HepG2 (cell line): ENCODE results near the gene CA11. TPM values are rescaled to one million over a fixed set of nuclear protein-coding genes. Genes with fewer than 3 reads are reported as not detected.
A peak's percentile ranks its signal among the peaks of the same experiment; 100 is the strongest.

Source experiments
- ATAC-seq: fragments of 200-7000 bp; cut with Tn5 transposase; 3 replicates; pipeline ENCODE4 v1.9.1; 2020; ENCODE audit warnings: mild to moderate bottlenecking, moderate library complexity
- BruUV-seq: library from RNA; stranded (reverse); fragments of 400-500 nt; replicated peaks from 2 replicates; lab custom pipeline; 2021; lab: Mats Ljungman, UMichigan
- CTCF ChIA-PET: fragments of 300-600 bp; formaldehyde crosslinking; extraction: SDS; loops from one replicate; lab custom pipeline; 2021; ENCODE audit warnings: low total read pairs, inconsistent platforms, low intra/inter-chr PET ratio; lab: Yijun Ruan, JAX
- POLR2A ChIA-PET: fragments of 350-600 bp; sonication (Branson Sonifier 250); formaldehyde crosslinking; loops from one replicate; lab custom pipeline; 2020; ENCODE audit warnings: antibody characterized with exemption, inconsistent platforms; lab: Yijun Ruan, JAX
- DNase-seq: peaks from one replicate; pipeline ENCODE4 v3.0.0-alpha.2; 2015; ENCODE audit warnings: low spot score
- FAIRE-seq: peaks from 3 replicates; lab custom pipeline; 2011; peaks lifted over from hg19 to GRCh38; lab: Jason Lieb, UNC
- H2AFZ ChIP-seq: one replicate; pipeline ENCODE4 v1.6.1; 2011; ENCODE audit warnings: low read length, inconsistent platforms
- H3K27ac ChIP-seq: fragments of 300-600 bp; 3 replicates; pipeline ENCODE4 v1.8.0; 2011; ENCODE audit warnings: mixed run types, mild to moderate bottlenecking, mixed read lengths, low read length, inconsistent platforms; ENCODE audit not compliant: insufficient read depth; ENCODE audit errors: extremely low read length
- H3K27me3 ChIP-seq, 2 experiments: fragments of 200-600 bp in 1 of 2; 2 replicates in 1 of 2; 3 replicates in 1 of 2; pipeline versions ENCODE4 v1.6.0 to v1.8.0; 2011; ENCODE audit warnings: low read length in 2 of 2, mild to moderate bottlenecking in 2 of 2, moderate library complexity in 2 of 2, inconsistent platforms in 1 of 2; ENCODE audit not compliant: insufficient read depth in 2 of 2, control insufficient read depth in 1 of 2
- H3K36me3 ChIP-seq, 2 experiments: fragments of 200-600 bp in 1 of 2; replicated peaks in 1 of 2; 2 replicates in 1 of 2; 3 replicates in 1 of 2; pipeline versions ENCODE4 v1.5.1 to v1.8.0; 2011; ENCODE audit warnings: low read length in 2 of 2, inconsistent platforms in 1 of 2; ENCODE audit not compliant: insufficient read depth in 2 of 2, control insufficient read depth in 1 of 2
- H3K4me1 ChIP-seq: 2 replicates; pipeline ENCODE4 v1.5.1; 2012; ENCODE audit warnings: low read length, inconsistent platforms; ENCODE audit not compliant: insufficient read depth
- H3K4me2 ChIP-seq: 2 replicates; pipeline ENCODE4 v1.6.0; 2011; ENCODE audit warnings: low read depth, low read length, inconsistent platforms
- H3K4me3 ChIP-seq, 3 experiments: fragments of 200-600 bp in 1 of 3; sonication (generic), shearing (Covaris generic) in 1 of 3; replicated peaks in 1 of 3; 2 replicates each; pipeline ENCODE4 v1.5.1; 2011 to 2016; ENCODE audit warnings: low read length in 3 of 3, inconsistent platforms in 2 of 3, low read depth in 2 of 3, mild to moderate bottlenecking in 2 of 3, control low read depth in 1 of 3, mixed read lengths in 1 of 3; ENCODE audit not compliant: insufficient read depth in 1 of 3
- H3K79me2 ChIP-seq: one replicate; pipeline ENCODE4 v1.6.1; 2011; ENCODE audit warnings: low read length, inconsistent platforms; ENCODE audit not compliant: insufficient read depth
- H3K9ac ChIP-seq: 2 replicates; pipeline ENCODE4 v1.6.0; 2011; ENCODE audit warnings: mild to moderate bottlenecking, low read depth, low read length, inconsistent platforms; ENCODE audit not compliant: insufficient read depth
- H3K9me3 ChIP-seq: 2 replicates; pipeline ENCODE4 v1.5.1; 2012; ENCODE audit warnings: mild to moderate bottlenecking, low read length
- H4K20me1 ChIP-seq: 2 replicates; pipeline ENCODE4 v1.6.0; 2011; ENCODE audit warnings: inconsistent platforms, mild to moderate bottlenecking, low read length, moderate library complexity; ENCODE audit not compliant: insufficient read depth
- ATF1 ChIP-seq: IDR thresholded peaks from 2 replicates; pipeline ENCODE4 v1.6.1; 2016; ENCODE audit warnings: mild to moderate bottlenecking, control low read depth
- FLYWCH1 ChIP-seq: sonication (generic); formaldehyde crosslinking; IDR thresholded peaks from 2 replicates; pipeline ENCODE4 v1.8.1; 2023; ENCODE audit warnings: mild to moderate bottlenecking, missing genetic modification reagents
- NCOA2 ChIP-seq: sonication (generic); formaldehyde crosslinking; IDR thresholded peaks from 2 replicates; pipeline ENCODE4 v1.8.0; 2022; ENCODE audit warnings: inconsistent platforms
- NFE2L1 ChIP-seq: sonication (generic); formaldehyde crosslinking; IDR thresholded peaks from 2 replicates; pipeline ENCODE4 v1.4.0; 2020; ENCODE audit warnings: missing genetic modification reagents, mild to moderate bottlenecking, borderline replicate concordance
- PPARG ChIP-seq: conservative IDR thresholded peaks from 2 replicates; pipeline ENCODE4 v1.6.1; 2016; ENCODE audit warnings: missing biosample characterization, missing genetic modification reagents
- RFXANK ChIP-seq: IDR thresholded peaks from 2 replicates; pipeline ENCODE4 v1.6.1; 2016
- ZFY ChIP-seq: sonication (generic); formaldehyde crosslinking; IDR thresholded peaks from 2 replicates; pipeline ENCODE4 v1.4.0; 2020; ENCODE audit warnings: missing genetic modification reagents
- ZMAT3 ChIP-seq: sonication (generic); formaldehyde crosslinking; conservative IDR thresholded peaks from 2 replicates; pipeline ENCODE4 v1.7.0; 2021; ENCODE audit warnings: missing genetic modification reagents
- ZNF574 ChIP-seq: sonication (generic); formaldehyde crosslinking; IDR thresholded peaks from 2 replicates; pipeline ENCODE4 v1.4.0; 2020; ENCODE audit warnings: missing genetic modification reagents
- ZNF580 ChIP-seq: IDR thresholded peaks from 2 replicates; pipeline ENCODE4 v1.6.1; 2016; ENCODE audit warnings: low read depth, borderline replicate concordance
- ZNF609 ChIP-seq: sonication (generic); formaldehyde crosslinking; IDR thresholded peaks from 2 replicates; pipeline ENCODE4 v1.4.0; 2020; ENCODE audit warnings: mild to moderate bottlenecking, missing genetic modification reagents, borderline replicate concordance
- ZUFSP ChIP-seq: sonication (generic); formaldehyde crosslinking; IDR thresholded peaks from 2 replicates; pipeline ENCODE4 v1.9.0; 2021; ENCODE audit warnings: missing genetic modification reagents, mild to moderate bottlenecking, borderline replicate concordance
- WGBS: methylation state at CpG from one replicate; pipeline ENCODE4 v1.1.6; 2017; ENCODE audit warnings: low lambda C conversion rate; 5-methylcytosine and 5-hydroxymethylcytosine counted together
- in situ Hi-C: cut with HindIII; loops from 2 replicates; pipeline ENCODE4 v1.10.0; 2017; ENCODE audit warnings: low pct_unique_long_range_greater_than_20kb; ENCODE audit not compliant: extremely low pct_ligation_motif_present
- intact Hi-C: fragments of 100-400 bp; cut with micrococcal nuclease; formaldehyde crosslinking; loops from one replicate; pipeline ENCODE4 v1.10.0; 2022; ENCODE audit not compliant: unreplicated experiment
- polyA plus RNA-seq, 8 experiments: library from polyadenylated mRNA; depleted of rRNA in 3 of 8; stranded (reverse) in 7 of 8; unstranded in 1 of 8; fragments of >200 nt; fragmentation: Illumina TruSeq in 4 of 8; extraction: Trizol in 4 of 8; gene quantifications; 2 replicates each; pipeline versions ENCODE4 v1.2.1 to v1.2.3, GENCODE V29; 2011 to 2016; ENCODE audit warnings: low read depth in 4 of 8, missing spikeins in 1 of 8, mixed read lengths in 1 of 8; ENCODE audit not compliant: insufficient read depth in 1 of 8
- total RNA-seq, 5 experiments: library from RNA; depleted of rRNA; stranded (reverse); fragments of >200 nt; fragmentation: Illumina TruSeq; extraction: Trizol; gene quantifications; 2 replicates each; pipeline ENCODE4 v1.2.3, GENCODE V29; 2016; ENCODE audit warnings: low read depth in 1 of 5

Gene CA11
- total and polyA plus RNA-seq, 2 of the 13 experiments (the other 11 are each of a cell fraction or from before 2014, with no cell fraction given), result 0.41 to 0.58 TPM

- TF ChIP-seq NCOA2 (CRISPR knock-in tag) (no peak), ZUFSP (CRISPR knock-in tag) (no peak), ZNF574 (CRISPR knock-in tag) (no peak)
- TF ChIP-seq, all 625 proteins: peak for 6
Measured at GRCh38 chr19:48627865-48628314, 18.1 kb downstream of the CA11 start (continued).

GRCh38 chr19:48627201-48627864 lies 18.7 kb downstream of the CA11 start:
- TSS peak; percentile 41 for BruUV-seq
- ATAC-seq (peak; percentile 58), FAIRE-seq (peak; percentile 43), DNase-seq (peak; percentile 73)
- Histone ChIP-seq H3K36me3 (no peaks in the 10 kb centered on the region), H3K9me3 (no peaks in the 10 kb centered on the region), H2AFZ (no peak overlapping the region), H3K27me3 (no peaks in the 10 kb centered on the region), H3K79me2 (no peaks in the 10 kb centered on the region), H3K4me1 (peaks cover 52% of the 10 kb centered on the region), H4K20me1 (no peaks in the 10 kb centered on the region), H3K9ac (peak overlapping the region; percentile 26), H3K4me2 (peak overlapping the region; percentile 32; the same call in 1 of the 2 replicates), H3K27ac (peak overlapping the region; percentile 69), H3K4me3 (no peak overlapping the region)
- intact Hi-C loops, result no loop called here
- ChIA-PET CTCF (no interaction called here), POLR2A (interaction anchor here (0.9 to 1.8 kb wide), 3 partner anchors 8 to 19 kb away, joined by 4 to 20 read pairs (median 4); partner anchors contain the start of genes DBP, RPL18 and SPHK2)
- no CpG with 5 or more reads among the region's 6 CpGs for WGBS
- in situ Hi-C loops, result no loop called here
- TF ChIP-seq ATF1 (CRISPR knock-in tag), result no peak
- TF ChIP-seq ZFY (CRISPR knock-in tag), result peak; percentile 84
- TF ChIP-seq FLYWCH1, result no peak
- 0 out of 2 replicates have a peak, but pooled peaks have one; percentile 44 for TF ChIP-seq ZMAT3 (CRISPR knock-in tag)
- TF ChIP-seq RFXANK (CRISPR knock-in tag), result no peak
- peak; percentile 12; the same call in 1 of the 2 replicates for TF ChIP-seq ZNF609 (CRISPR knock-in tag)
- TF ChIP-seq PPARG (CRISPR knock-in tag), result 0 out of 2 replicates have a peak, but pooled peaks have one; percentile 47
- peak; percentile 26; the same call in 1 of the 2 replicates for TF ChIP-seq ZNF580 (CRISPR knock-in tag)
- peak; percentile 47; the same call in 1 of the 2 replicates for TF ChIP-seq NFE2L1
